H1 (cell line): ENCODE measurements around the gene WDR27.

Experiments
- ATF3 ChIP-seq: IDR thresholded peaks from 2 replicates; pipeline ENCODE4 v1.6.1; 2011; ENCODE audit warnings: low read depth, mild to moderate bottlenecking, low read length; ENCODE audit not compliant: insufficient read depth
- BRCA1 ChIP-seq: IDR thresholded peaks from 2 replicates; pipeline ENCODE4 v1.6.1; 2012; ENCODE audit warnings: low read depth, low read length, improper control_type of control experiment
- CTCF ChIP-seq, 3 experiments: IDR thresholded peaks; 1 replicate in 2 of 3; 2 replicates in 1 of 3; pipeline versions ENCODE4 v1.5.1 to v1.6.1; 2011; ENCODE audit warnings: low read length in 3 of 3, mild to moderate bottlenecking in 3 of 3, inconsistent platforms in 2 of 3, low read depth in 1 of 3, moderate library complexity in 1 of 3; ENCODE audit not compliant: insufficient read depth in 1 of 3; ENCODE audit errors: control extremely low read depth in 1 of 3
- EZH2 ChIP-seq: fragments of 200-600 bp; sonication (generic); IDR thresholded peaks from 2 replicates; pipeline ENCODE4 v1.7.1; 2012; ENCODE audit warnings: low read depth, mild to moderate bottlenecking, moderate library complexity, low read length, inconsistent platforms; ENCODE audit not compliant: severe bottlenecking
- JUN ChIP-seq: IDR thresholded peaks from 2 replicates; pipeline ENCODE4 v1.6.1; 2011; ENCODE audit warnings: low read depth, mild to moderate bottlenecking, improper control_type of control experiment, low read length
- MAFK ChIP-seq: IDR thresholded peaks from 2 replicates; pipeline ENCODE4 v1.6.1; 2012; ENCODE audit warnings: low read depth, mild to moderate bottlenecking, improper control_type of control experiment, low read length
- POLR2A ChIP-seq, 2 experiments: IDR thresholded peaks; 1 replicate in 1 of 2; 2 replicates in 1 of 2; pipeline ENCODE4 v1.6.1; 2011; ENCODE audit warnings: low read depth in 2 of 2, low read length in 2 of 2, mild to moderate bottlenecking in 2 of 2; ENCODE audit errors: control extremely low read depth in 1 of 2
- POLR2AphosphoS5 ChIP-seq: IDR thresholded peaks from 2 replicates; pipeline ENCODE4 v1.6.1; 2011; ENCODE audit warnings: low read depth, low read length
- SP1 ChIP-seq: IDR thresholded peaks from 2 replicates; pipeline ENCODE4 v1.6.1; 2011; ENCODE audit warnings: low read depth, low read length

GRCh38 chr6:169556758-169557548 is 144.9 kb downstream of the WDR27 start:
- TF ChIP-seq CTCF (IDR thresholded peaks at IDR 0.05; ENCODE audit: control extremely low read depth in 1 of 3, insufficient read depth in 1 of 3, low read depth in 1 of 3, low read length in 3 of 3): no peak
- no peak for TF ChIP-seq MAFK
- no peak for TF ChIP-seq JUN
- TF ChIP-seq POLR2AphosphoS5: no peak
- no peak for TF ChIP-seq ATF3
- TF ChIP-seq EZH2: no peak
- no peak for TF ChIP-seq SP1
- TF ChIP-seq POLR2A (IDR thresholded peaks at IDR 0.05; ENCODE audit: control extremely low read depth in 1 of 2, low read depth in 2 of 2, low read length in 2 of 2): no peak
- TF ChIP-seq BRCA1: no peak
